Measurements from ENCODE around the gene NKAIN2. TPM values are rescaled to one million over a fixed set of nuclear protein-coding genes. Genes with fewer than 3 reads are reported as not detected.

NKAIN2 gene
- total RNA-seq, 1 experiment from 2014 or later = not detected

GRCh38 chr6:124033501-124033900, 229.8 kb downstream of the NKAIN2 start:
- no peak overlapping the region for H3K4me3 ChIP-seq (replicated peaks in 1 of 2; ENCODE audit: low read depth in 1 of 2, low read length in 2 of 2)
- H3K9me2 ChIP-seq (ENCODE audit: insufficient read depth) = no peaks in the 10 kb centered on the region
- H3K9me3 ChIP-seq (ENCODE audit: control insufficient read depth in 1 of 2, insufficient read depth in 1 of 2, low read depth in 1 of 2, low read length in 2 of 2) = no peaks in the 10 kb centered on the region
- H3K4me1 ChIP-seq (ENCODE audit: control insufficient read depth in 1 of 2, insufficient read depth in 2 of 2, low read length in 2 of 2) = no peaks in the 10 kb centered on the region
- H3K27ac ChIP-seq (ENCODE audit: low read depth, low read length) = no peak overlapping the region
- H2AFZ ChIP-seq (ENCODE audit: low read depth, low read length, poor library complexity, severe bottlenecking) = no peak overlapping the region
- H3K4me2 ChIP-seq (ENCODE audit: low read length) = no peak overlapping the region
- no peaks in the 10 kb centered on the region for H4K20me1 ChIP-seq (ENCODE audit: insufficient read depth)
- no peak for ATAC-seq
- H3K9ac ChIP-seq (ENCODE audit: low read length) = no peak overlapping the region
- peaks cover 22% of the 10 kb centered on the region for H3K27me3 ChIP-seq (ENCODE audit: insufficient read depth, low read length)
- BruUV-seq (replicated peaks) = no TSS peak
- CTCF ChIA-PET = no interaction called here
- POLR2A ChIA-PET = no interaction called here
- no peaks in the 10 kb centered on the region for H3K79me2 ChIP-seq (ENCODE audit: insufficient read depth, low read length)
- DNase-seq (ENCODE audit: low read depth, low spot score) = no peak
- TF ChIP-seq FOSL1 (IDR thresholded peaks at IDR 0.05; ENCODE audit: low read depth) (no peak), ZFX (IDR thresholded peaks at IDR 0.05) (no peak), POLR2AphosphoS5 (IDR thresholded peaks at IDR 0.05; ENCODE audit: low read depth, low read length) (no peak), JUND (IDR thresholded peaks at IDR 0.05) (no peak), SP1 (IDR thresholded peaks at IDR 0.05; ENCODE audit: low read depth) (no peak), ATF3 (IDR thresholded peaks at IDR 0.05) (no peak), CBX3 (IDR thresholded peaks at IDR 0.05; ENCODE audit: low read depth) (no peak), REST (IDR thresholded peaks at IDR 0.05; ENCODE audit: low read depth) (no peak), ELF1 (IDR thresholded peaks at IDR 0.05; ENCODE audit: borderline replicate concordance, low read depth) (no peak), EZH2 (IDR thresholded peaks at IDR 0.05) (no peak), ZBTB33 (IDR thresholded peaks at IDR 0.05; ENCODE audit: extremely low read depth, insufficient replicate concordance, low read length) (no peak), POLR2A (IDR thresholded peaks at IDR 0.05; ENCODE audit: borderline replicate concordance, extremely low read depth, insufficient read depth, insufficient read length) (no peak), YY1 (IDR thresholded peaks at IDR 0.05; ENCODE audit: extremely low read depth, insufficient replicate concordance, low read depth, low read length) (no peak)
- RAD21 ChIA-PET (ENCODE audit: low non-redundant PET in 1 of 2, low total read pairs in 2 of 2, uncharacterized antibody in 2 of 2, unreplicated experiment in 2 of 2) = no interaction called here
- no peaks in the 10 kb centered on the region for H3K36me3 ChIP-seq (ENCODE audit: control insufficient read depth in 1 of 2, insufficient read depth in 2 of 2, low read length in 2 of 2)
- intact Hi-C loops (cut with micrococcal nuclease) = no loop called here
